Nucleus accumbens (tissue), 56 donors: ENCODE data around the gene PDS5A.
"Not testable (repeated sequence)": the region's sequence is repeated elsewhere in the genome, so short reads cannot be mapped to it uniquely, and the experiment has no call there.

Source experiments
- DNase-seq, 56 donors: peaks; one replicate each; lab custom pipeline; 2025; lab: John Stamatoyannopoulos, UW

PDS5A gene, protein sequence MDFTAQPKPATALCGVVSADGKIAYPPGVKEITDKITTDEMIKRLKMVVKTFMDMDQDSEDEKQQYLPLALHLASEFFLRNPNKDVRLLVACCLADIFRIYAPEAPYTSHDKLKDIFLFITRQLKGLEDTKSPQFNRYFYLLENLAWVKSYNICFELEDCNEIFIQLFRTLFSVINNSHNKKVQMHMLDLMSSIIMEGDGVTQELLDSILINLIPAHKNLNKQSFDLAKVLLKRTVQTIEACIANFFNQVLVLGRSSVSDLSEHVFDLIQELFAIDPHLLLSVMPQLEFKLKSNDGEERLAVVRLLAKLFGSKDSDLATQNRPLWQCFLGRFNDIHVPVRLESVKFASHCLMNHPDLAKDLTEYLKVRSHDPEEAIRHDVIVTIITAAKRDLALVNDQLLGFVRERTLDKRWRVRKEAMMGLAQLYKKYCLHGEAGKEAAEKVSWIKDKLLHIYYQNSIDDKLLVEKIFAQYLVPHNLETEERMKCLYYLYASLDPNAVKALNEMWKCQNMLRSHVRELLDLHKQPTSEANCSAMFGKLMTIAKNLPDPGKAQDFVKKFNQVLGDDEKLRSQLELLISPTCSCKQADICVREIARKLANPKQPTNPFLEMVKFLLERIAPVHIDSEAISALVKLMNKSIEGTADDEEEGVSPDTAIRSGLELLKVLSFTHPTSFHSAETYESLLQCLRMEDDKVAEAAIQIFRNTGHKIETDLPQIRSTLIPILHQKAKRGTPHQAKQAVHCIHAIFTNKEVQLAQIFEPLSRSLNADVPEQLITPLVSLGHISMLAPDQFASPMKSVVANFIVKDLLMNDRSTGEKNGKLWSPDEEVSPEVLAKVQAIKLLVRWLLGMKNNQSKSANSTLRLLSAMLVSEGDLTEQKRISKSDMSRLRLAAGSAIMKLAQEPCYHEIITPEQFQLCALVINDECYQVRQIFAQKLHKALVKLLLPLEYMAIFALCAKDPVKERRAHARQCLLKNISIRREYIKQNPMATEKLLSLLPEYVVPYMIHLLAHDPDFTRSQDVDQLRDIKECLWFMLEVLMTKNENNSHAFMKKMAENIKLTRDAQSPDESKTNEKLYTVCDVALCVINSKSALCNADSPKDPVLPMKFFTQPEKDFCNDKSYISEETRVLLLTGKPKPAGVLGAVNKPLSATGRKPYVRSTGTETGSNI (N-terminal part only)

DNA sequence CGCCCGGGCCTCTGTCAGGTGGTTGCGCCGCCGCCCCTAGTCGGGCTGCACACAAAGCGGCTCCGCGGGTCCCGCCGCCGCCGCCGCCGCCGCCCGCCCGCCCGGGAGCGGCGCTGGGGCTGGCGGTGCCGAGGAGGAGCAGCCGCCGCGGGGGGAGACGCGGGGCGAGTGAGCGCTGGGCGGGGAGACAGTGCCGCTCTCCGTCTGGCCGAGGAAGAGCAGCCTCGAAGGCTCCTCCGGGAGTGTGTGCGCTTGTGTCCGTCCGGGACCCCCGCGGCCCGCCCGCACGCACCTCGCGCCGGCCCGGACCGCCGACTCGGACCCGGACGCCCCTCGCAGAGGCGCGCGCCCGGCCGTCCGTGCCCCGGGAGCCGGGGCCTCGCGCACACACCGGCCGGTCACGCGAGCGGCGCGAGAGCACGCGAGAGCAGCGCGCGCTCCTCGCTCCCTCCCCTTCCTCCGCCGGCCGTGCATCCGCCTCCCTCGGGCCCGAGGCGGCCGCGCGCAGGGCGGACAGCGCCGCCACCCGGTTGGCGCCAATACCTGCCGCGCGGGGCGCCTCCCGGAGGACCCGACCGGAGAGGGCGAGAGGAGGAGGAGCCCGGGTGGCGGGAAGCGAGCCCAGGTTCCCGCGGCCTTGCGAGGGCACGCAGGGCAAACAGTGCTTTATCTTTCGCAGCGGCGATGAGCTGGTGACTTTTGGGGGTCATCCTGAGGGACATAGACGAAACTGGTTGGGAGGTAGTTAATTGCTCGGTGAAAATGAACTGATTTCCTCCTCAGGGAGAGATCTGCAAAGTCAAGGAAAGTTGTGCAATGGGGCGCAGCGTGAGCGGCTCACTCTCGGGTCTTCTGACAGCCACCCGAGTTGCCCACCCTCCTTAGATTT lies at the start of gene PDS5A:
Gene PDS5A, minus strand, starts transcription at position 423 of the 889 bp plus-strand sequence. CDS start 1,334 bp downstream, outside the sequence.
- peak in 55 of 56 donors; percentile 33 to 92 (median 82) for DNase-seq

DNA sequence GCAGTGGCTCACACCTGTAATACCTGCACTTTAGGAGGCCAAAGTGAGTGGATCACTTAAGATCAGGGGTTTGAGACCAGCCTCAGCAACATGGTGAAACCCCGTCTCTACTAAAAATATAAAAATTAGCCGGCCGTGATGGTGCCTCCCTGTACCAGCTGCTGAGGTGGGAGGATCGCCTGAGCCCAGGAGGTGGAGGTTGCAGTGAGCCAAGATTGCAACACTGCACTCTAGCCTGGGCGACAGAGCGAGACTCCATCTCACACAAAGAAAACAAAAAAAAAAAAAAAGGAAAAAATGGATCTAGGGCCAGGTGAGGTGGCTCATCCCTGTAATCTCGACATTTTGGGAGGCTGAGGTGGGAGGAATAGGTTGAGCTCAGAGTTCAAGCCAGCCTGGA lies 46.3 kb upstream of the PDS5A start:
- DNase-seq: not testable (repeated sequence)

DNA sequence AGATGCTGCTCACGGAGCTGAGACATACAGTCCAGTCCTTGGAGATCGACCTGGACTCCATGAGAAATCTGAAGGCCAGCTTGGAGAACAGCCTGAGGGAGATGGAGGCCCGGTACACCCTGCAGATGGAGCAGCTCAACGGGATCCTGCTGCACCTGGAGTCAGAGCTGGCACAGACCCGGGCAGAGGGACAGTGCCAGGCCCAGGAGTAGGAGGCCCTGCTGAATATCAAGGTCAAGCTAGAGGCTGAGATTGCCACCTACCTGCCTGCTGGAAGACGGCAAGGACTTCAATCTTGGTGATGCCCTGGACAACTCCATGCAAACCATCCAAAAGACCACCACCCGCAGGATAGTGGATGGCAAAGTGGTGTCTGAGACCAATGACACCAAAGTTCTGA lies 43.4 kb upstream of the PDS5A start:
- DNase-seq: not testable (repeated sequence)

DNA sequence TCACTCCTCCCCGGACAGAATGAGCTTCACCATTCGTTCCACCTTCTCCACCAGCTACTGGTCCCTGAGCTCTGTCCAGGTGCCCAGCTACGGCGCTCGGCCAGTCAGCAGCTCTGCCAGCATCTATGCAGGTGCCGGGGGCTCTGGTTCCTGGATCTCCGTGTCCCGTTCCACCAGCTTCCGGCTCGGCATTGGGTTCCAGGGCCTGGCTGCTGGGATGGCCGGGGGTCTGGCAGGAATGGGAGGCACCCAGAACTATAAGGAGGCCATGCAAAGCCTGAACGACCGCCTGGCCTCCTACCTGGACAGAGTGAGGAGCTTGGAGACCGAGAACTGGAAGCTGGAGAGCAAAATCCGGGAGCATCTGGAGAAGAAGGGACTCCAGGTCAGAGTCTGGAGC lies 42.5 kb upstream of the PDS5A start:
- no peak for DNase-seq

DNA sequence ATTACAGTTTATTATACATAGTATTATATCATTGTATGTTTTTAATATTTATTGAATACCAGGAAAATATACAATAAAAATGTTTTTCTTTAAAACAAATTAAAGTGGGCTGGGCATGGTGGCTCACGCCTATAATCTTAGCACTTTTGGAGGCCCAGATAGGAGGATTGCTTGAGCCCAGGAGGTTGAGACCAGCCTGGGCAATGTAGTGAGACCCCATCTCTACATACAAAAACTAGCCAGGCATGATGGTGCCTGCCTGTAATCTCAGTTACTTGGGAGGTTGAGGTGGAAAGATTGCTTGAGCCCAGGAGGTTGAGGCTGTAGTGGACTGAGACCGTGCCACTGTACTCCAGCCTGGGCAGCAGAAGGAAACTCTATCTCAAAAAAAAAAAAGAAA lies 38.3 kb upstream of the PDS5A start:
- no peak for DNase-seq

DNA sequence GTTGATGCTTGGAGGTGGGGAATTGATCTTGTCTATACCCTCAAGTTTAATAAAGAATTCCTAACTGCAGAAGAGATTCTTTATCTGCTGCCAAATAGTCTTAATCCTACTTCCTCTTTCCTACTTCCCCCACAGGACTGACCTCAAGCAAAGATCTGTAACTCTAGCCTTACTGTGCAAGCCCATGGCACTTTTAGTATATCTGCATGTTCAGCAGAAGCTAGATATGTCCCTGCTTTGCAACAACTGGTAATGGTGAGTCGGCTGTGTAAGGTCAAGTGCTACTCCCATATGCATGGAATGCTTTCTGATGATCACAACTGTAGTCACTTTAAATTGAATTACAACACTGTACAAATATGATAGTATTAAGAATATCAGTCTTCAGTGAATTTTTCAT lies 26.3 kb upstream of the PDS5A start:
- DNase-seq: no peak

DNA sequence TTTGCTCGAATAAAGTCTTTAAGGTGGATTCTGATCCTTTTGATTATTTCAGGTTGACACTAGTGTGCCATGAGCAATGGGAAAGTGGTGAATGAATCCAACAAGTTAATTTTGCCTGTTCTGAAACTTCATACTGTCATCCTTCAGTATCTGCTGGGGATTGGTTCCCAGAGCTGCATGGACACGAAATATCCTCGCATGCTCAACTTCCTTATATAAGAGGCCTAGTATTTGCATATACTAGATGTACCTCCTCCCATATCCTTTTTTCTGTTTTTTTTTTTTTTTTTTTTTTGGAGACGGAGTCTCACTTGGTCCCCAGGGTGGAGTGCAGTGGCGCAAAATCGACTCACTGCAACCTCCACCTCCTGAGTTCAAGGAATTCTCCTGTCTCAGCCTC lies 23.0 kb upstream of the PDS5A start:
- DNase-seq: no peak

DNA sequence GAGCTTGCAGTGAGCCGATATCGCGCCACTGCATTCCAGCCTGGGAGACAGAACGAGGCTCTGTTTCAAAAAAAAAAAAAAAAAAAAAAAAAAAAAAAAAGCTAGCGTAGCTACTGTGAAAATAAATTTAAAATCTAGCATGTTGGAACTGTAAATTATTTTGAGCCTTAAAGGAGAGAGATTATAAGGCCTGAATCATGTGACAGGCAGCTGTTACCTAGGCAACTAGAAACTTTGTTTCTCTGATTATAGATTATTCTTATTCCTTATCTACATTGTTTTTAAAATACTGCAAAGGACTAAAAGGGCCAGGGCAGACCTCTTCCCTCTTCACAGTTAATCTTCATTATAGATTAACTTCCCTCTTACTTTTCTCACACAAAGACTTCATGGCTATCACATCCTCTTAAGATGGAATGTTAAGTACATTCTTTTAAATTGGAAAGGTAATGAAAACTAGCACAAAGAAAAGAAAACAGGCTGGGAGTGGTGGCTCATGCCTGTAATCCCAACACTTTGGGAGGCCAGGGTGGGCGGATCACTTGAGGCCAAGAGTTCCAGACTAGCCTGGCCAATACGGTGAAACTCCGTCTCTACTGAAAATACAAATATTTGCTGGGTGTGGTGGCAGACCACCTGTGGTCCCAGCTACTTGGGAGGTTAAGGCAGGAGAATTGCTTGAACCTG lies 21.1 kb upstream of the PDS5A start:
- DNase-seq: no peak

DNA sequence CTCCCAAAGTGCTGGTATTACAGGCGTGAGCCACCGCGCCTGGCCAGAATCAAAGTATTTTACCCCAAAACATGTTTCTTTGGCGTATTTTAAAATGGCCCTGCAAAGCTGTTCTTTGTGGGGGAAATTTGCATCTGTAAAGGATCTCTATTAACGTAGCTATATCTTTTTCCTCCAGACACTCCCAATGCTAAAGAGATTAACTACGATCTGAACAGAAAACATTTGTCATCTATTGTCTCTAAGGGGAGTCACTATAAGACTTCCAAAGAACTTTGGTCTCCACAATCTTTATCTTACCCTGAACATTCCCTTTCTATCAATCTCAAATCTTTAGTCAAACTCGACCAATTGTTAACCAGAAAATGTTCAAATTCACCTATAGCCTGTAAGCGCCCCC lies 19.1 kb upstream of the PDS5A start:
- DNase-seq: no peak

DNA sequence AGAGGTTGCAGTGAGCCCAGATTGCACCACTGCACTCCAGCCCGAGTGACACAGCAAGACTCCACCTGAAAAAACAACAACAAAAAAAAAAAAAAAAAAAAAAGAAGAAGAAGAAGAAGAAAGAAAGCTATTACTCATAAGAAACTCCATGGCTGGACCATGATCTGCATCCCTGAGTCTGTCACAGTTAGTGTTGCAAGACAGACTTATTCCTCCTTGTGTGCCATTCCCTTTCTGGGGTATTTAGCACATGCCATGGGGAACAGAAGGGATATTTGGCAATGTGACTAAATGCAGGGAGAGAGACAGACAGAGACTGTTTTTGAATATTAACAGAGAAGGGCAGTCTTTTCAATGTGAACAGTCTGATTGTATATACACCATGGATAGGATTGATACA lies 16.7 kb upstream of the PDS5A start:
- DNase-seq: no peak

DNA sequence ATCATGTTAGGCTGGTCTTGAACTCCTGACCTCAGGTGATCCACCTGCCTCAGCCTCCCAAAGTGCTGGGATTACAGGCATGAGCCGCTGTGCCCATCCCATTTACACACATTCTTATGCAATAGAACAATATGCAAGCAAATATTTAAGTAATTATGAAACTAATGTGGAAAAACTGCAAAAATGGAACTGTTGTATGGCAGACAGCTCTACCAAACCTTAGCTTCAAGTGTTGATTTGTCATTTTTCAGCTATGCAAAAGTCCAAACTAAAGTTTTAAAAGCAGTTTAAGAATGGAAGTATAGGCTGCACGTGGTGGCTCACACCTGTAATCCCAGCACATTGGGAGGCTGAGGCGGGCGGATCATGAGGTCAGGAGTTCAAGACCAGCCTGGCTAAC lies 11.7 kb upstream of the PDS5A start:
- not testable (repeated sequence) for DNase-seq

DNA sequence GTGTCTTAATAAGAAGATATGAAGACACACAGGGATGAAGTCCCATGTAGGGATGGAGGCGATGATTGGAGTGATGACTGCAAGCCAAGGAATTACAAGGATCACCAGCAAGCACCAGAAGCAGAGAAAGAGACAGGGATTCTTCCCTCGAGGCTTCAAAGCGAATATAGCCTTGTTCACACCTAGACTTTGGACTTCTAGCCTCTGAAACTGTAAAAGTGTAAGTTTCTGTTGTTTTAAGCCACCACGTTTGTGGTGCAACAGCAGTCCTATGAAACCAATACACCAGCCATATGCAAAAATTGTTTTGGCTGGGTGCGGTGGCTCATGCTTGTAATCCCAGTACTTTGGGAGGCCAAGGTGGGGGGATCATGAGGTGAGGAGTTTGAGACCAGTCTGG lies 9.8 kb upstream of the PDS5A start:
- DNase-seq: no peak

DNA sequence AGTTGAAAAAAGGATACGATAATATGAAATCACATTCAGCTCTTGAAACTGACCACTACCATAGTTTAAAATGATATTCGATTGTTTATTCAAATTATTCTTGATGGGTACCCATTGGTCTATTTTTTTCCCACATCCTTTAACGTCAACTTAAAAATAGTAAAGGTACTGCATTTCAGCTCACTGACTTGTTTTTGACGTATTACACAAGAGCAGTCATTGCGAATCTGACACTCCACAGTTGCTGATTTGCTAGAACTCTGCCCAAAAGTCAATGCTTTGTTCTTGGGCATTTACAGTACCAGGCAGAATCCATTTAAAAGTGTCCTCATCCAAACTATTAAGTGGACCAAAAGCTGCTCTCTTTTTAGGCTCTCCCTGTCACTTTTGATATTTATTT lies 1.2 kb upstream of the PDS5A start:
- no peak for DNase-seq

DNA sequence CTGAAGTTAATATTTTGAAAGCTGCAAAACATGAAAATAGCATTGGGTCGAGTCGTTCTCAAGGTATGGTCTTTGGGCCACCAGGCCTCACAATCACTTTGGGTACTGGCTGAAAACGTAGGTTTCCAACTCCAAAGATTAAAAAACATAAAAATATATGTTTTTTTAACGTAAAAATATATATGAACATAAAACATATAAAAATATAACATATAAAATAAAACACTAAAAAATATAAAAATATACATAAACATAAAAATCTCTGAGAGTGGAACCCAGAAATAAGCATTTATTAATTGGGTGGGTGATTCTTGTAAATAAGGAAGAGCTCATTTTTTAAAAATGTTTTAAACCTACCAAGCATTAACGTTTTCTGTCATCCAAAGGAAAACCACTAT lies 666 bp upstream of the PDS5A start:
- DNase-seq: no peak

DNA sequence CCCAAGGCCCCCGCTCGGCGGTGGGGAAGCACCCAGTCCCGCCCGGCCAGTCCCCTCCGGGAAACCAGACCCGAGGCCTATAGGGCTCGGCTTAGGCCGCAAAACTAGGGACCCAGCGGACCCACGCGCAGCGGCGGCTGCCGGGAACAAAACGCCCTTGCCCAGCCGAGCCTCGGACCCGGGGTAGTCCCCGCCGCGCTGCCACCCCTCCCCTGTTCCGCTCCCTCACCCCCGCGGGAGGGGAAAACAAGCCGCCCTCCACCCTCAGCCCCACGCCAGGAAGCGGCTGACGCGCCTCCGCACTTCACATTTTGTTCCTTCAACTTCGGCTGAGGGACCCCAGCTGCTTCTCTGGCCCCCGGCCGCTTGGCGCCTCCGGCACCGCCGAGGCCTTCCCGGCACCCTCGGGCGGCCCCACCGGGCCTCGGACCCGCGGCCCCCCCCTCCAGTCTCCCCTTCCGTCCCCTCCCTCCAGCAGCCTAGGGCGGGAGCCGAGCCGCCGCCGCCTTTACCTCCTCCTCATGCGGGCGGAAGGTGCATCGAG lies 694 bp downstream of the PDS5A start:
- peak in 35 of 56 donors; percentile 14 to 84 (median 63) for DNase-seq

DNA sequence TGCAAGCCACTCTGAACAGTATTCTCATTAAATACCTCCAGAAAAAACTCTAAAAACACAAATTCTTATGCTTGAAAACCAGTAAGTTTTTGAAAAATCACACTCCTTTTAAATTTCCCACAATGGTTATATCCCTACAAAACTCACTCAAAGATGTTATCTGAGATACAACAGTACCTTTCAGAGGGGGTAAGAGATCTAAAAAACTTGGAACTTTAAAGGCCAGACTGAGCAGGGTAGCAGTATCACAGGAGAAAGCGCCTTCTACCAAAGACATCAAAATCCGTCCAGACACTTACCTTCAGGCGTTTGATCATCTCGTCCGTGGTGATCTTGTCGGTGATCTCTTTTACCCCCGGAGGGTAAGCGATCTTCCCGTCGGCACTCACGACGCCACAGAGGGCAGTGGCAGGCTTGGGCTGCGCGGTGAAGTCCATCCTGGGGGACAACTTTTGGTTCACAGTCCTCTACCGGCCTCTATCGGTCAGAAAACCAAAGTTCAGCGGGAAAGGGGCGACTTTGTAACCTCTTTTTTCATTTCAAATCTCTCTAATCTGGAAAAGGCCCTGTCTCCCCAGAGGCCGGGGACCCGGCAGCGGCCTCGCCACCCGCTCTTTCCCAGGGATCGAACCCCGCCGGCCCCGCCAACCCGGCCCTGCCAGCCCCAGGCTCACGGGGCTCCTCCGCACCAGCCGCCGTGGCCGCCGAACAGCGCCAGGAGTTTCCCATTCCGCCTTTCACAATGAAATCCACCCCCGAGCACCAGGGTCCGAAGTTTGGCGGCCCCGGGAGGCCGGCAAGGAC lies 1.4 kb downstream of the PDS5A start:
- DNase-seq: peak in 54 of 56 donors; percentile 2 to 82 (median 64)

DNA sequence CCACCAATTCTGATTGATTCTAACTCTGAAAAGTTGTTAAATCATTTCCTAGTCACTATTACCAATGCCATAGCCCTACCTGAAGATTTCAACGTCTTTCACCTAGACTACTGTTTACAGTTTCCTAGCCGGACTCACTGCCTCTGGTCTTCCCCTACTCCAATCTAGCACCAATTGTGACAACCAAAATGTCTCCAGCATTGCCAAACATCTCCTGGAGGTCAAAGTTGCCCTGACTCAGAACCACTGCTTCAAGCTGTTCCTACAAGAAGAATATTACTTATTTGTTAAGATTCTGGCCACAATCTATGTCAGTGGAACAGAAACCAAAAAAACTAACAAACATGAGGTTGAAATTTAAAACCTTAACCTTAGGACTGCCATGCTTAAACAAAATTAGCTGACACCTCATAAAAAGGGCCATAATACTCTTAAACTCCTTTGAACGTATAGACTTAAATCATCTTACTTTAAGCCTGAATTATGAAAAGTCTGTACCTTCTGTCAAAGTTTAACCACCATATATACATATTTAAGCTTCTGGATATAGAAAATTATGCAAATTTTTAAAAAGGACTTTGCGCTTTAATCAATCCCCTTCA lies 2.1 kb downstream of the PDS5A start:
- DNase-seq: no peak

DNA sequence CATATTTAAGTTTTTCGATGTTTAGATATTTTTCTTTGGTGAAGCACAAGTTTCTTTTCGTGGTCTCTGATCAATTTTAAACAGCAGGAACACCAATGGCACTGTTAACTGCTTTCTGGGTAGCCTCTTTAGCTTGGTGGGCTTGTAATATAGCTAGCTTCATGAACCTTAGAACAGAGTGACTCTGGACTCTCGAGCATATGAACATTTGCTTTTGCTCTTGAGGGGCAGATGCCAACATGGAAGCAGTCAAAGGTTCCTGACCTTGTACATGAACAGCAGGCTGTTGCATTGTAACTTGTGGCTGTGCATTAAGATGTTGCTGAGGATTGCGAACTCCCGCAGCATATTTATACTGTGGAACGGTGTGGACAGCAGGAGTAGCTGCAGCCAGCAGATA lies 4.7 kb downstream of the PDS5A start:
- not testable (repeated sequence) for DNase-seq
